OCI-LY7 (cell line): ENCODE results near the gene TSHZ2. TPM values are rescaled to one million over a fixed set of nuclear protein-coding genes. Genes with fewer than 3 reads are reported as not detected.

Source experiments
- BruUV-seq: library from RNA; stranded (reverse); fragments of 400-500 nt; replicated peaks from 2 replicates; lab custom pipeline; 2021; lab: Mats Ljungman, UMichigan
- CTCF ChIA-PET: fragments of 300-600 bp; sonication (Branson Sonifier 250); formaldehyde crosslinking; loops from one replicate; lab custom pipeline; 2022; ENCODE audit warnings: antibody characterized with exemption; ENCODE audit not compliant: unreplicated experiment; lab: Charles Lee
- POLR2A ChIA-PET: fragments of 300-600 bp; sonication (Branson Sonifier 250); formaldehyde crosslinking; loops from one replicate; lab custom pipeline; 2022; ENCODE audit warnings: antibody characterized with exemption; lab: Charles Lee
- DNase-seq: peaks from one replicate; pipeline ENCODE4 v3.0.0-alpha.2; 2015; ENCODE audit warnings: low spot score
- H2AFZ ChIP-seq: fragments of 200-600 bp; sonication (generic), shearing (Covaris generic); 2 replicates; pipeline ENCODE4 v1.6.1; 2014; ENCODE audit warnings: mild to moderate bottlenecking, antibody characterized with exemption, low read length, moderate library complexity
- H3K27ac ChIP-seq: fragments of 200-600 bp; sonication (generic); 2 replicates; pipeline ENCODE4 v1.5.1; 2014; ENCODE audit warnings: mixed run types, low read depth, mild to moderate bottlenecking, moderate library complexity, low read length, inconsistent platforms; ENCODE audit not compliant: poor library complexity, severe bottlenecking
- H3K36me3 ChIP-seq: fragments of 200-600 bp; sonication (generic); 2 replicates; pipeline ENCODE4 v1.6.1; 2014; ENCODE audit warnings: mild to moderate bottlenecking, antibody characterized with exemption, low read length, moderate library complexity, mixed read lengths; ENCODE audit not compliant: insufficient read depth
- H3K4me1 ChIP-seq: fragments of 200-600 bp; sonication (generic); 2 replicates; pipeline ENCODE4 v1.5.1; 2014; ENCODE audit warnings: mild to moderate bottlenecking, low read length; ENCODE audit not compliant: insufficient read depth, poor library complexity, severe bottlenecking
- H3K4me2 ChIP-seq: fragments of 200-600 bp; sonication (generic); 2 replicates; pipeline ENCODE4 v1.6.1; 2014; ENCODE audit warnings: mild to moderate bottlenecking, low read length
- H3K4me3 ChIP-seq: fragments of 200-600 bp; sonication (generic); 2 replicates; pipeline ENCODE4 v1.5.1; 2014; ENCODE audit warnings: mild to moderate bottlenecking, low read depth, low read length; ENCODE audit not compliant: poor library complexity, severe bottlenecking
- H3K79me2 ChIP-seq: fragments of 200-600 bp; sonication (generic); 2 replicates; pipeline ENCODE4 v1.6.1; 2016; ENCODE audit warnings: low read depth, mild to moderate bottlenecking, low read length, moderate library complexity, mixed read lengths; ENCODE audit not compliant: insufficient read depth
- H3K9me2 ChIP-seq: fragments of 200-600 bp; sonication (generic); 2 replicates; pipeline ENCODE4 v1.6.1; 2016; ENCODE audit warnings: mild to moderate bottlenecking, low read length, mixed read lengths; ENCODE audit not compliant: insufficient read depth
- H3K9me3 ChIP-seq: fragments of 200-600 bp; sonication (generic); 2 replicates; pipeline ENCODE4 v1.6.1; 2014; ENCODE audit warnings: mild to moderate bottlenecking, mixed run types, low read length, mixed read lengths
- H4K20me1 ChIP-seq: fragments of 200-600 bp; sonication (generic); 2 replicates; pipeline ENCODE4 v1.6.1; 2014; ENCODE audit warnings: mild to moderate bottlenecking, antibody characterized with exemption, low read length, moderate library complexity, mixed read lengths; ENCODE audit not compliant: insufficient read depth
- CTCF ChIP-seq: fragments of 200-600 bp; sonication (generic); conservative IDR thresholded peaks from 2 replicates; pipeline ENCODE4 v1.5.1; 2014; ENCODE audit warnings: mild to moderate bottlenecking, antibody characterized with exemption, low read length, moderate library complexity, mixed read lengths
- EZH2phosphoT487 ChIP-seq: fragments of 200-600 bp; sonication (generic); IDR thresholded peaks from 2 replicates; pipeline ENCODE4 v1.6.1; 2018; ENCODE audit warnings: low read depth, borderline replicate concordance, mild to moderate bottlenecking, mixed run types, antibody characterized with exemption, low read length, moderate library complexity, mixed read lengths
- intact Hi-C: fragments of 100-400 bp; cut with micrococcal nuclease; formaldehyde crosslinking; loops from one replicate; pipeline ENCODE4 v1.10.0; 2022; ENCODE audit not compliant: unreplicated experiment
- total RNA-seq, 2 experiments: library from RNA; depleted of rRNA in 1 of 2; stranded (reverse); fragments of >200 nt in 1 of 2; shearing (Covaris generic) in 1 of 2; gene quantifications; 2 replicates each; pipeline ENCODE4 v1.2.3, GENCODE V29; 2014 to 2022

TSHZ2 gene
- total RNA-seq, 2 experiments from 2014 or later: not detected

GRCh38 chr20:53146201-53146891 is 174.2 kb downstream of the TSHZ2 start:
- Histone ChIP-seq H3K36me3 (no peaks in the 10 kb centered on the region), H3K4me3 (no peak overlapping the region), H3K9me2 (no peaks in the 10 kb centered on the region), H3K4me1 (peaks cover 25% of the 10 kb centered on the region), H4K20me1 (no peaks in the 10 kb centered on the region), H3K9me3 (peaks cover 10% of the 10 kb centered on the region), H3K4me2 (peak overlapping the region; percentile 19; the same call in 1 of the 2 replicates), H3K79me2 (no peaks in the 10 kb centered on the region), H3K27ac (no peak overlapping the region), H2AFZ (peak overlapping the region; percentile 14; the same call in 1 of the 2 replicates)
- CTCF ChIA-PET: interaction anchor here (0.6 to 0.7 kb wide), 2 partner anchors 10 to 1604 kb away, joined by 3 read pairs; partner anchors contain the start of gene NFATC2
- DNase-seq: no peak
- no TSS peak for BruUV-seq
- POLR2A ChIA-PET: interaction anchor here (0.5 to 2.9 kb wide), 14 partner anchors 8 to 517 kb away, joined by 3 to 13 read pairs (median 4); partner anchors contain the start of gene ZNF217
- intact Hi-C loops: no loop called here
- TF ChIP-seq CTCF: no peak
- no peak for TF ChIP-seq EZH2phosphoT487

- Histone ChIP-seq H3K4me2 (peak overlapping the region; percentile 21; the same call in 1 of the 2 replicates), H4K20me1 (no peaks in the 10 kb centered on the region), H3K79me2 (no peaks in the 10 kb centered on the region), H2AFZ (peak overlapping the region; percentile 40; the same call in 1 of the 2 replicates), H3K4me1 (peaks cover 21% of the 10 kb centered on the region), H3K9me3 (no peaks in the 10 kb centered on the region), H3K36me3 (no peaks in the 10 kb centered on the region), H3K27ac (no peak overlapping the region), H3K9me2 (no peaks in the 10 kb centered on the region), H3K4me3 (no peak overlapping the region)
- ChIA-PET CTCF (interaction anchor here (0.5 to 1.1 kb wide), 3 partner anchors 8 to 1847 kb away, joined by 3 read pairs; no protein-coding TSS in a partner anchor), POLR2A (interaction anchor here (0.5 to 0.8 kb wide), 5 partner anchors 8 to 540 kb away, joined by 3 read pairs; no protein-coding TSS in a partner anchor)
- BruUV-seq: no TSS peak
- DNase-seq: no peak
- no peak for TF ChIP-seq CTCF
- TF ChIP-seq EZH2phosphoT487: no peak
- intact Hi-C loops: no loop called here
Measured at GRCh38 chr20:53148771-53149147, 176.6 kb downstream of the TSHZ2 start.
